Endometrial microvascular endothelial cells (primary cell): ENCODE results near the gene KCNN4. TPM values are rescaled to one million over a fixed set of nuclear protein-coding genes. Genes with fewer than 3 reads are reported as not detected.

Experiments used
- in situ Hi-C: cut with HindIII; loops from 2 replicates; pipeline ENCODE4 v1.10.0; 2017; ENCODE audit warnings: low sequenced_read_pairs, low pct_unique_long_range_greater_than_20kb; ENCODE audit errors: inconsistent ontology term
- total RNA-seq: library from RNA; depleted of rRNA; stranded (reverse); fragments of >200 nt; gene quantifications from one replicate; pipeline ENCODE4 v1.2.3, GENCODE V29; 2015; ENCODE audit errors: inconsistent ontology term

The KCNN4 gene
- total RNA-seq, 1 donor from 2014 or later = 17.4 TPM

DNA sequence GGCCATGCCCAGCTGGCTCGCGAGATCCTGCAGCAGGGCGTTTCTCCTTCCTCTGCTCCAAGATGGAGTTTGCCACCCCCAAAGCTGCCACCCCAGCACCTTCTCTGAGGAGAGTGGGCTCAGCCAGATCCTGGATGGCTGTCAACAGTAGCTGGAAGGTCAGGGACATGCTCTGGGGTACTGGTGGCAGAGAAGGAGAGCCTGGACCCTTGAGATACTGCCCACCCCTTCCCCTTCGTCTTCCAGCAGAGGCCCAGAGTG lies 53.2 kb downstream of the KCNN4 start:
- in situ Hi-C loops = no loop called here

GRCh38 chr19:43726736-43727592 lies 53.8 kb downstream of the KCNN4 start:
- in situ Hi-C loops = no loop called here

DNA sequence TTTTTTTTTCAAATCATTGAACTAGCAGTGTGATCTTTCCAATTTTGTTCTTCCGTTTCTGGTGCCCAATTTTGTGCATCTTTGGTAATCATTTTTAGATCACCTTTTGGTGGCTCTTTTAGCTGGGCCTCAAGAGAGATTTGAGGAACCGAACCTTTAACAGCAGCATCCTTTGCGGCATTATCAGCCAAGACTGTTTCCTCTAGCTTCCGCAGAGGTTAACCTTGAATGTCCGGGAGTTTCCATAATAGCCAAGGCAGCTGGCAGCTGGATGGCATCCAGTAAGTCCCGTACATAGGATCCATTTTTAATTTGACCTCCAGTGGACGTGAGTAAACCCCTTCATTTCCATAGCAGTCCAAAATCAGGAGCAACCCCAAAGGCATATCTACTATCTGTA lies 55.3 kb downstream of the KCNN4 start:
- in situ Hi-C loops = no loop called here

DNA sequence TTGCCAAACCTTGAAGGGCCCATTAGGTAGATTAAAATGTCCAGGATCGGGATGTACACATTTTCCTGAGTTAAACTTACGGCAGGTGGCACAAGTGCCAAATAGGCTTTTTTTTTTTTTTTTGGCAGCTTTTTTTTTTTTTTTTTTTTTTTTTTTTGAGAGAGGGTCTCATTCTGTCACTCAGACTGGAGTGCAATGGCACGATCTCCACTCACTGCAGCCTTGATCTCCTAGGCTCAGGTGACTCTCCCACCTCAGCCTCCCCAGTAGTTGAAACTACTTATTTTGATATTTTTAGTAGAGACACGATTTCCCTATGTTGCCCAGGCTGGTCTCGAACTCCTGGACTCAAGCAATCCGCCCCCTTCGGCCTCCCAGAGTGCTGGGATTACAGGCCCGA lies 55.9 kb downstream of the KCNN4 start:
- in situ Hi-C loops = no loop called here

DNA sequence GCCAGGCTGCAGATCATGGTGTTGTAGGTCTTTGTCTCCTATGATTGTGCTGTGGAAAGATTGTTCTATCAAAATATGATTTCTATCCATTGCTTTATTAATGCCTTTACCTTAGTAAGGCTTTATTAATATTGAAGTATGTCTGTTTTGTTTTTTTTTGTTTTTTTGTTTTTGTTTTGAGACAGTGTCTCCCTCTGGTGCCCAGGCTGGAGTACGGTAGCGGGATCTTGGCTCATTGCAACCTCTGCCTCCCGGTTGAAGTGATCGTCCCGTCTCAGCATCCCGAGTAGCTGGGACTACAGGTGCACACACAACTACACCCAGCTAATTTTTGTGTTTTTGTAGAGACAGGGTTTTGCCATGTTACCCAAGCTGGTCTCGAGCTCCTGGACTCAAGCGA lies 57.2 kb downstream of the KCNN4 start:
- in situ Hi-C loops = no loop called here

- in situ Hi-C loops = no loop called here
Measured at GRCh38 chr19:43721469-43722048, 59.2 kb downstream of the KCNN4 start.

GRCh38 chr19:43720936-43721335 lies 59.8 kb downstream of the KCNN4 start:
- in situ Hi-C loops = no loop called here

DNA sequence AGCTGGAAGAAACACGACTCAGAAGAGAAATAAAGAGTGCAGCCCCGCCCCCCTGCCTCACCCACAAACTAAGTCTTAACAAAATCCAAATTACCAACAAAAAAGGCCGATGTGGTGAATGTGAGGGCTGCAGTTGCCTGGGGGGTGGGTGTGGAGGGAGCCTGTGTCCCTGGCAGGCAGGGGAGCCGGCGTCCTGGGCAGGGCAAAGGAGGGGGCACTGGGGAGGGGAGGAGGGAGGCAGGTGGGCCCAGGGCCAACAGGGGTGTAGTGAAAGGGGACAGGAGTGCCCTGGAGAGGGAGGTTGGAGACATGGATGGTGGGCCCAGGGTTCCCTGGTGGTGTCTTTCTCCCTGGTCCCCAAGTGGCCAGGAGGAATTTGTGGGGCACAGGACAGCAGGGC lies 60.9 kb downstream of the KCNN4 start:
- in situ Hi-C loops = no loop called here

DNA sequence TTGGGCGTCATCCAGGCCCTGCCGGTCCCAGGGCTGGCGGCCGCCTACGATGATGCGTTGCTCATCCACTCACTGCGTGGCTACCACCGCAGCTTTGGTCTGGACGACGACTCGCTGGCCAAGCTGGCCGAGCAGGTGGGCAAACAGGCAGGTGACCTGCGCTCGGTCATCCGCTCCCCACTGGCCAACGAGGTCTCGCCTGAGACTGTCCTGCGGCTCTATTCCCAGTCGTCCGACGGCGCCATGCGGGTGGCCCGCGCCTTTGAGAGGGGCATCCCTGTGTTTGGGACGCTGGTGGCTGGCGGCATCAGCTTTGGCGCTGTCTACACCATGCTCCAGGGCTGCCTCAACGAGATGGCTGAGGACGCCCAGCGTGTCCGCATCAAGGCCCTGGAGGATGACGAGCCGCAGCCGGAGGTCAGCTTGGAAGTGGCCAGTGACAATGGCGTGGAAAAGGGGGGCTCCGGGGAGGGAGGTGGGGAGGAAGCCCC lies 61.4 kb downstream of the KCNN4 start:
- in situ Hi-C loops = no loop called here

DNA sequence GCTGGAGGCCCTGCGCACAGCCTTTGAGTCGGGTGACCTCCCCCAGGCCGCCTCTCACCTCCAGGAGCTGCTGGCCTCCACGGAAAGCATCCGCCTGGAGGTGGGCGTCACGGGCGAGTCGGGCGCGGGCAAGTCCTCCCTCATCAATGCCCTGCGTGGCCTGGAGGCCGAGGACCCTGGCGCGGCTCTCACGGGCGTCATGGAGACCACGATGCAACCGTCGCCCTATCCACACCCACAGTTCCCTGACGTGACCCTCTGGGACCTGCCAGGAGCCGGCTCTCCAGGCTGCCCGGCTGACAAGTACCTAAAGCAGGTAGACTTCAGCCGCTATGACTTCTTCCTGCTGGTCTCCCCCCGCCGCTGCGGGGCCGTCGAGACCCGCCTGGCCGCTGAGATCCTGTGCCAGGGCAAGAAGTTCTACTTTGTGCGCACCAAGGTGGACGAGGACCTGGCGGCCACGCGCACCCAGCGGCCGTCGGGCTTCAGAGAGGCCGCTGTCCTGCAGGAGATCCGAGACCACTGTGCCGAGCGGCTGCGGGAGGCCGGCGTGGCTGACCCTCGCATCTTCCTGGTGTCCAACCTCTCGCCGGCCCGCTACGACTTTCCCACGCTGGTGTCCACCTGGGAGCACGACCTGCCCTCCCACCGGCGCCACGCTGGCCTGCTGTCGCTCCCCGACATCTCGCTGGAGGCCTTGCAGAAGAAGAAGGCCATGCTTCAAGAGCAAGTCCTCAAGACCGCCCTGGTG lies 62.0 kb downstream of the KCNN4 start:
- in situ Hi-C loops = no loop called here

Other genes with a start within 250 kb of the KCNN4 start
- not detected for gene ZNF575, start 247.8 kb downstream of the KCNN4 start, total RNA-seq
- 51.9 TPM for gene XRCC1, start 205.4 kb downstream of the KCNN4 start, total RNA-seq
- 1.9 TPM for gene PINLYP, start 205.2 kb downstream of the KCNN4 start, total RNA-seq
- 15.0 TPM for gene IRGQ, start 184.8 kb downstream of the KCNN4 start, total RNA-seq
- gene ZNF576, start 184.4 kb downstream of the KCNN4 start, total RNA-seq = 22.5 TPM
- not detected for gene SRRM5, start 168.9 kb downstream of the KCNN4 start, total RNA-seq
- 62.4 TPM for gene ZNF428, start 161.3 kb downstream of the KCNN4 start, total RNA-seq
- 0.19 TPM for gene CADM4, start 141.1 kb downstream of the KCNN4 start, total RNA-seq
- gene PLAUR, start 110.8 kb downstream of the KCNN4 start, total RNA-seq = 245 TPM
- gene IRGC, start 64.9 kb downstream of the KCNN4 start, total RNA-seq = not detected
- 13.9 TPM for gene SMG9, start 26.0 kb downstream of the KCNN4 start, total RNA-seq
- 0.09 TPM for gene LYPD5, start 21.5 kb upstream of the KCNN4 start, total RNA-seq
- 1.6 TPM for gene ZNF283, start 46.3 kb upstream of the KCNN4 start, total RNA-seq
- gene ZNF404, start 103.0 kb upstream of the KCNN4 start, total RNA-seq = 1.1 TPM
- gene ZNF45, start 154.3 kb upstream of the KCNN4 start, total RNA-seq = 10.5 TPM
- 1.2 TPM for gene ZNF221, start 170.3 kb upstream of the KCNN4 start, total RNA-seq
- gene ZNF155, start 203.2 kb upstream of the KCNN4 start, total RNA-seq = 3.7 TPM
- 2.0 TPM for gene ZNF230, start 222.0 kb upstream of the KCNN4 start, total RNA-seq
- gene ZNF222, start 244.4 kb upstream of the KCNN4 start, total RNA-seq = 0.56 TPM